ENCODE results near the gene GUCY1B1.

- TF ChIP-seq SUZ12 (IDR thresholded peaks at IDR 0.05) (no peak), FOXA1 (IDR thresholded peaks at IDR 0.05) (no peak), SP1 (IDR thresholded peaks at IDR 0.05) (no peak), ZNF384 (IDR thresholded peaks at IDR 0.05) (no peak)
Measured at GRCh38 chr4:155802190-155802959, 43.6 kb downstream of the GUCY1B1 start.

All from HEK293T (cell line).